HL-60 (cell line): Measurements from ENCODE around the gene PGBD5.

Source experiments
- DNase-seq, 2 experiments: peaks; one replicate each; pipeline ENCODE4 v3.0.0-alpha.2; 2010 to 2020; ENCODE audit warnings: low read depth in 1 of 2, low spot score in 1 of 2
- H3K27ac ChIP-seq: fragments of 250-450 bp; sonication (Bioruptor Pico); replicated peaks from 2 replicates; pipeline ENCODE4 v1.5.1; 2020; ENCODE audit warnings: mild to moderate bottlenecking, moderate library complexity
- H3K27me3 ChIP-seq: fragments of 250-450 bp; sonication (Bioruptor Pico); 2 replicates; pipeline ENCODE4 v1.5.1; 2021; ENCODE audit warnings: mild to moderate bottlenecking, moderate library complexity; ENCODE audit not compliant: insufficient read depth, poor library complexity, severe bottlenecking
- H3K4me3 ChIP-seq: replicated peaks from 2 replicates; pipeline ENCODE4 v1.5.1; 2011; ENCODE audit warnings: mild to moderate bottlenecking, control low read depth, low read length; ENCODE audit not compliant: insufficient read depth
- CTCF ChIP-seq: IDR thresholded peaks from one replicate; pipeline ENCODE4 v1.5.1; 2011; ENCODE audit warnings: low read length, control low read depth, inconsistent platforms; ENCODE audit not compliant: insufficient read depth
- GABPA ChIP-seq: IDR thresholded peaks from 2 replicates; pipeline ENCODE4 v1.6.1; 2012; ENCODE audit warnings: low read depth
- POLR2AphosphoS5 ChIP-seq: IDR thresholded peaks from 2 replicates; pipeline ENCODE4 v1.6.1; 2012; ENCODE audit warnings: low read depth
- REST ChIP-seq: IDR thresholded peaks from 2 replicates; pipeline ENCODE4 v1.6.1; 2012; ENCODE audit warnings: low read depth; ENCODE audit not compliant: insufficient replicate concordance
- SPI1 ChIP-seq: IDR thresholded peaks from 2 replicates; pipeline ENCODE4 v1.6.1; 2012; ENCODE audit warnings: low read depth, mild to moderate bottlenecking, borderline replicate concordance

PGBD5 gene

GRCh38 chr1:230376296-230376695, 49.8 kb downstream of the PGBD5 start:
- no peak overlapping the region for H3K4me3 ChIP-seq
- H3K27me3 ChIP-seq, result peaks cover 4% of the 10 kb centered on the region
- DNase-seq, result no peak
- no peak overlapping the region for H3K27ac ChIP-seq
- no peak for TF ChIP-seq POLR2AphosphoS5
- TF ChIP-seq REST, result no peak
- TF ChIP-seq GABPA, result no peak
- TF ChIP-seq SPI1, result no peak
- no peak for TF ChIP-seq CTCF

- Histone ChIP-seq H3K4me3 (no peak overlapping the region), H3K27me3 (peaks cover 4% of the 10 kb centered on the region), H3K27ac (no peak overlapping the region)
- TF ChIP-seq POLR2AphosphoS5 (no peak), SPI1 (no peak), CTCF (no peak), REST (no peak), GABPA (no peak)
- no peak for DNase-seq
Measured at GRCh38 chr1:230375780-230376179, 50.4 kb downstream of the PGBD5 start.

- TF ChIP-seq POLR2AphosphoS5 (no peak), SPI1 (no peak), CTCF (no peak), REST (no peak), GABPA (no peak)
- no peak for DNase-seq
- peaks cover 4% of the 10 kb centered on the region for H3K27me3 ChIP-seq
- no peak overlapping the region for H3K4me3 ChIP-seq
- H3K27ac ChIP-seq, result no peak overlapping the region
Measured at GRCh38 chr1:230375147-230375546, 51.0 kb downstream of the PGBD5 start.
